GM19238 (cell line): ENCODE data around the gene MAP4K4.

ENCODE experiments used
- DNase-seq: peaks from one replicate; pipeline ENCODE4 v3.0.0; 2011; ENCODE audit warnings: low spot score; ENCODE audit not compliant: insufficient read length

Gene MAP4K4

GRCh38 chr2:101720732-101721131 lies 23.2 kb downstream of the MAP4K4 start:
- DNase-seq, result no peak

- no peak for DNase-seq
Observed at GRCh38 chr2:101722864-101723263, 25.4 kb downstream of the MAP4K4 start.

- DNase-seq, result no peak
Observed at GRCh38 chr2:101723371-101724124, 26.0 kb downstream of the MAP4K4 start.

GRCh38 chr2:101724125-101724474 lies 26.6 kb downstream of the MAP4K4 start:
- no peak for DNase-seq

- no peak for DNase-seq
Observed at GRCh38 chr2:101725038-101725437, 27.5 kb downstream of the MAP4K4 start.

- no peak for DNase-seq
Observed at GRCh38 chr2:101725515-101726192, 28.1 kb downstream of the MAP4K4 start.

- DNase-seq, result no peak
Observed at GRCh38 chr2:101728865-101729264, 31.4 kb downstream of the MAP4K4 start.

- no peak for DNase-seq
Observed at GRCh38 chr2:101729521-101730190, 32.1 kb downstream of the MAP4K4 start.

- DNase-seq, result no peak
Observed at GRCh38 chr2:101731221-101732054, 33.9 kb downstream of the MAP4K4 start.

- DNase-seq, result no peak
Observed at GRCh38 chr2:101732199-101732598, 34.7 kb downstream of the MAP4K4 start.

GRCh38 chr2:101732773-101733256 lies 35.3 kb downstream of the MAP4K4 start:
- DNase-seq, result no peak

- DNase-seq, result no peak
Observed at GRCh38 chr2:101733257-101733993, 35.9 kb downstream of the MAP4K4 start.

GRCh38 chr2:101734505-101735165 lies 37.1 kb downstream of the MAP4K4 start:
- DNase-seq, result no peak

- DNase-seq, result no peak
Observed at GRCh38 chr2:101735166-101735533, 37.6 kb downstream of the MAP4K4 start.

- no peak for DNase-seq
Observed at GRCh38 chr2:101736233-101736632, 38.7 kb downstream of the MAP4K4 start.

- no peak for DNase-seq
Observed at GRCh38 chr2:101736861-101737291, 39.4 kb downstream of the MAP4K4 start.

- no peak for DNase-seq
Observed at GRCh38 chr2:101737478-101738255, 40.2 kb downstream of the MAP4K4 start.

- DNase-seq, result no peak
Observed at GRCh38 chr2:101738649-101739048, 41.1 kb downstream of the MAP4K4 start.

- DNase-seq, result no peak
Observed at GRCh38 chr2:101740555-101740964, 43.1 kb downstream of the MAP4K4 start.
